SK-N-SH (cell line): Measurements from ENCODE around the gene UFC1. TPM values are rescaled to one million over a fixed set of nuclear protein-coding genes. Genes with fewer than 3 reads are reported as not detected.

ENCODE experiments used
- CTCF ChIA-PET: fragments of 300-600, 350-600 bp; formaldehyde crosslinking; extraction: SDS; loops from one replicate; lab custom pipeline; 2021; lab: Yijun Ruan, JAX
- POLR2A ChIA-PET: fragments of 350-600 bp; sonication (Branson Sonifier 250); formaldehyde crosslinking; extraction: SDS; loops from one replicate; lab custom pipeline; 2020; ENCODE audit warnings: antibody characterized with exemption, inconsistent platforms; lab: Yijun Ruan, JAX
- DNase-seq: peaks from one replicate; pipeline ENCODE4 v3.0.0; 2012
- H2AFZ ChIP-seq: fragments of 200-600 bp; sonication (generic); 2 replicates; pipeline ENCODE4 v1.8.1; 2016; ENCODE audit warnings: antibody characterized with exemption, mild to moderate bottlenecking, low read depth
- H3F3A ChIP-seq: fragments of 200-600 bp; sonication (generic); replicated peaks from 2 replicates; pipeline ENCODE3; 2016; ENCODE audit warnings: antibody characterized with exemption, mild to moderate bottlenecking; ENCODE audit not compliant: insufficient read depth
- H3K27ac ChIP-seq, 2 experiments: fragments of 200-500 bp in 1 of 2; fragments of 200-600 bp in 1 of 2; sonication (Bioruptor generic) in 1 of 2; sonication (generic), shearing (Covaris generic) in 1 of 2; 2 replicates each; pipeline versions ENCODE4 v1.5.1 to v1.6.1; 2014 to 2016; ENCODE audit warnings: low read depth in 2 of 2, inconsistent platforms in 1 of 2, low read length in 1 of 2, mild to moderate bottlenecking in 1 of 2, mixed read lengths in 1 of 2
- H3K27me3 ChIP-seq: fragments of 200-600 bp; sonication (generic), shearing (Covaris generic); 2 replicates; pipeline ENCODE4 v1.6.1; 2016; ENCODE audit warnings: mixed run types; ENCODE audit not compliant: insufficient read depth
- H3K36me3 ChIP-seq, 2 experiments: fragments of 200-500 bp in 1 of 2; fragments of 200-600 bp in 1 of 2; sonication (Bioruptor generic) in 1 of 2; sonication (generic) in 1 of 2; replicated peaks in 1 of 2; 2 replicates each; pipeline versions ENCODE3 to v1.5.1; 2014 to 2016; ENCODE audit warnings: low read length in 1 of 2, mild to moderate bottlenecking in 1 of 2; ENCODE audit not compliant: insufficient read depth in 2 of 2, control insufficient read depth in 1 of 2
- H3K4me1 ChIP-seq, 2 experiments: fragments of 200-500 bp in 1 of 2; fragments of 200-600 bp in 1 of 2; sonication (Bioruptor generic) in 1 of 2; sonication (generic), shearing (Covaris generic) in 1 of 2; 2 replicates each; pipeline versions ENCODE4 v1.5.1 to v1.6.1; 2014 to 2016; ENCODE audit warnings: low read depth in 1 of 2, low read length in 1 of 2, mixed run types in 1 of 2; ENCODE audit not compliant: insufficient read depth in 2 of 2, control insufficient read depth in 1 of 2
- H3K4me2 ChIP-seq: fragments of 200-600 bp; sonication (generic), shearing (Covaris generic); 2 replicates; pipeline ENCODE4 v1.6.1; 2017; ENCODE audit warnings: mixed run types
- H3K4me3 ChIP-seq, 2 experiments: fragments of 200-500 bp in 1 of 2; fragments of 200-600 bp in 1 of 2; sonication (Bioruptor generic) in 1 of 2; sonication (generic), shearing (Covaris generic) in 1 of 2; 2 replicates each; pipeline versions ENCODE4 v1.5.1 to v1.8.1; 2014 to 2016; ENCODE audit warnings: low read depth in 2 of 2, inconsistent platforms in 1 of 2, low read length in 1 of 2, mild to moderate bottlenecking in 1 of 2, mixed read lengths in 1 of 2, moderate library complexity in 1 of 2
- H3K79me2 ChIP-seq: fragments of 200-600 bp; sonication (generic); 2 replicates; pipeline ENCODE4 v1.8.1; 2017; ENCODE audit warnings: mild to moderate bottlenecking; ENCODE audit not compliant: insufficient read depth
- H3K9ac ChIP-seq: fragments of 200-600 bp; sonication (generic); 2 replicates; pipeline ENCODE4 v1.6.1; 2017; ENCODE audit warnings: mixed run types
- H3K9me2 ChIP-seq: fragments of 200-600 bp; sonication (generic); 2 replicates; pipeline ENCODE4 v1.6.1; 2017; ENCODE audit warnings: mixed run types
- H3K9me3 ChIP-seq: fragments of 200-600 bp; sonication (generic); 2 replicates; pipeline ENCODE4 v1.6.1; 2017; ENCODE audit warnings: mixed run types, mild to moderate bottlenecking, moderate library complexity
- H4K20me1 ChIP-seq: fragments of 200-600 bp; sonication (generic); 2 replicates; pipeline ENCODE4 v1.6.1; 2017; ENCODE audit warnings: mild to moderate bottlenecking, mixed run types; ENCODE audit not compliant: insufficient read depth
- CHD2 ChIP-seq: fragments of 150-350 bp; IDR thresholded peaks from 2 replicates; pipeline ENCODE4 v1.6.1; 2018; ENCODE audit warnings: low read length; ENCODE audit not compliant: partially characterized antibody
- CTCF ChIP-seq: fragments of 200-600 bp; sonication (generic); IDR thresholded peaks from 2 replicates; pipeline ENCODE4 v1.6.1; 2017; ENCODE audit warnings: antibody characterized with exemption, mild to moderate bottlenecking, moderate library complexity
- ELF1 ChIP-seq: IDR thresholded peaks from 2 replicates; pipeline ENCODE4 v1.4.0; 2012
- RXRA ChIP-seq: IDR thresholded peaks from 2 replicates; pipeline ENCODE4 v1.4.0; 2012; ENCODE audit warnings: low read depth, mild to moderate bottlenecking, borderline replicate concordance
- TAF1 ChIP-seq: IDR thresholded peaks from 2 replicates; pipeline ENCODE4 v1.6.1; 2012; ENCODE audit warnings: low read depth, mild to moderate bottlenecking, low read length, moderate library complexity, borderline replicate concordance
- TCF12 ChIP-seq: IDR thresholded peaks from 2 replicates; pipeline ENCODE4 v1.4.0; 2012
- USF1 ChIP-seq: IDR thresholded peaks from 2 replicates; pipeline ENCODE4 v1.4.0; 2012; ENCODE audit warnings: low read depth, borderline replicate concordance
- ZBTB33 ChIP-seq: IDR thresholded peaks from 2 replicates; pipeline ENCODE4 v1.4.0; 2012; ENCODE audit warnings: low read depth, borderline replicate concordance
- WGBS: methylation state at CpG from one replicate; pipeline ENCODE4 v1.1.6; 2017; ENCODE audit warnings: low lambda C conversion rate; 5-methylcytosine and 5-hydroxymethylcytosine counted together
- polyA plus RNA-seq, 3 experiments: library from polyadenylated mRNA; depleted of rRNA; stranded (reverse); fragments of >200 nt; gene quantifications; 2 replicates each; pipeline ENCODE4 v1.2.3, GENCODE V29; 2012
- TF ChIP-seq, protein P1 (sequence below): IDR thresholded peaks from 2 replicates; pipeline ENCODE4; 2012
- TF ChIP-seq, protein P2 (sequence below): fragments of 150-350 bp; IDR thresholded peaks from 2 replicates; pipeline ENCODE4 v1.6.1; 2016; ENCODE audit warnings: mild to moderate bottlenecking, low read depth, low read length

The UFC1 gene
- polyA plus RNA-seq, 1 of the 3 experiments (the other 2 are of a cell fraction), result 150 TPM

GRCh38 chr1:161157867-161158266 lies 4.1 kb downstream of the UFC1 start:
- H3K36me3 ChIP-seq, result peaks cover 4 to 42% of the 10 kb centered on the region in 2 experiments
- TF ChIP-seq TAF1 (no peak), CHD2 (no peak), ELF1 (no peak), RXRA (no peak), USF1 (no peak), CTCF (no peak), ZBTB33 (no peak), TCF12 (no peak)
- TF ChIP-seq, protein P1, sequence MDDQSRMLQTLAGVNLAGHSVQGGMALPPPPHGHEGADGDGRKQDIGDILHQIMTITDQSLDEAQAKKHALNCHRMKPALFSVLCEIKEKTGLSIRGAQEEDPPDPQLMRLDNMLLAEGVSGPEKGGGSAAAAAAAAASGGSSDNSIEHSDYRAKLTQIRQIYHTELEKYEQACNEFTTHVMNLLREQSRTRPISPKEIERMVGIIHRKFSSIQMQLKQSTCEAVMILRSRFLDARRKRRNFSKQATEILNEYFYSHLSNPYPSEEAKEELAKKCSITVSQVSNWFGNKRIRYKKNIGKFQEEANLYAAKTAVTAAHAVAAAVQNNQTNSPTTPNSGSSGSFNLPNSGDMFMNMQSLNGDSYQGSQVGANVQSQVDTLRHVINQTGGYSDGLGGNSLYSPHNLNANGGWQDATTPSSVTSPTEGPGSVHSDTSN, result no peak
- TF ChIP-seq, protein P2, sequence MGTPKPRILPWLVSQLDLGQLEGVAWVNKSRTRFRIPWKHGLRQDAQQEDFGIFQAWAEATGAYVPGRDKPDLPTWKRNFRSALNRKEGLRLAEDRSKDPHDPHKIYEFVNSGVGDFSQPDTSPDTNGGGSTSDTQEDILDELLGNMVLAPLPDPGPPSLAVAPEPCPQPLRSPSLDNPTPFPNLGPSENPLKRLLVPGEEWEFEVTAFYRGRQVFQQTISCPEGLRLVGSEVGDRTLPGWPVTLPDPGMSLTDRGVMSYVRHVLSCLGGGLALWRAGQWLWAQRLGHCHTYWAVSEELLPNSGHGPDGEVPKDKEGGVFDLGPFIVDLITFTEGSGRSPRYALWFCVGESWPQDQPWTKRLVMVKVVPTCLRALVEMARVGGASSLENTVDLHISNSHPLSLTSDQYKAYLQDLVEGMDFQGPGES, result no peak
- peaks cover 8% of the 10 kb centered on the region for H3F3A ChIP-seq
- no peaks in the 10 kb centered on the region for H4K20me1 ChIP-seq
- H3K79me2 ChIP-seq, result peaks cover 33% of the 10 kb centered on the region
- H3K4me1 ChIP-seq, result peaks cover 0 to 31% of the 10 kb centered on the region in 2 experiments; a peak in 3 of 4 replicates
- no peak overlapping the region for H3K27ac ChIP-seq
- no peak for DNase-seq
- H3K9ac ChIP-seq, result no peak overlapping the region
- no peak overlapping the region for H2AFZ ChIP-seq
- ChIA-PET CTCF (interaction anchor here (0.6 to 1.5 kb wide), 7 partner anchors 8 to 46 kb away, joined by 3 to 5 read pairs (median 4); partner anchors contain the start of genes NIT1, PFDN2 and PPOX), POLR2A (interaction anchor here (0.7 kb wide), 1 partner anchor 433 kb away, joined by 6 read pairs; no protein-coding TSS in a partner anchor)
- no peaks in the 10 kb centered on the region for H3K9me3 ChIP-seq
- no peaks in the 10 kb centered on the region for H3K9me2 ChIP-seq
- no peak overlapping the region for H3K4me3 ChIP-seq
- H3K27me3 ChIP-seq, result no peaks in the 10 kb centered on the region
- 89% methylated on average over 1 of the region's 1 CpG for WGBS
- H3K4me2 ChIP-seq, result no peak overlapping the region
